Left ventricle myocardium inferior (tissue), 1 donor: ENCODE results near the gene MT2A. TPM values are rescaled to one million over a fixed set of nuclear protein-coding genes. Genes with fewer than 3 reads are reported as not detected.
A peak's percentile ranks its signal among the peaks of the same experiment; 100 is the strongest.

Source experiments
- DNase-seq: peaks from one replicate; pipeline ENCODE4 v3.0.0-alpha.2; 2020
- H3K27ac ChIP-seq: fragments of 200-600 bp; replicated peaks from 2 replicates; pipeline ENCODE4 v1.8.0; 2021
- H3K27me3 ChIP-seq: fragments of 200-600 bp; 2 replicates; pipeline ENCODE4 v1.8.0; 2021; ENCODE audit warnings: low read depth
- H3K36me3 ChIP-seq: fragments of 200-600 bp; 2 replicates; pipeline ENCODE4 v1.8.0; 2021
- H3K4me1 ChIP-seq: fragments of 200-600 bp; 2 replicates; pipeline ENCODE4 v1.8.0; 2021
- H3K4me3 ChIP-seq: fragments of 200-600 bp; 2 replicates; pipeline ENCODE4 v1.8.0; 2021; ENCODE audit warnings: mild to moderate bottlenecking, moderate library complexity
- H3K9me3 ChIP-seq: fragments of 200-600 bp; replicated peaks from 2 replicates; pipeline ENCODE4 v1.8.0; 2021
- intact Hi-C: fragments of 100-400 bp; cut with micrococcal nuclease; formaldehyde crosslinking; loops from one replicate; pipeline ENCODE4 v1.11.0; 2022
- total RNA-seq: library from RNA; stranded (reverse); fragmentation: NEBNext Ultra II Directional; extraction: Animal tissue kit (Norgen Biotek cat#: 25700); gene quantifications from one replicate; pipeline ENCODE4 v1.2.1, GENCODE V29; 2021
- TF ChIP-seq, protein P1 (sequence below): fragments of 200-600 bp; IDR thresholded peaks from 2 replicates; pipeline ENCODE4 v1.8.0; 2021; ENCODE audit warnings: antibody characterized with exemption, mild to moderate bottlenecking, borderline replicate concordance
- donor health status: DM: no; HTN: yes; CAD: no; lungs with severe emphysema.

Gene MT2A
- total RNA-seq, 1 donor from 2014 or later, result 115 TPM

DNA sequence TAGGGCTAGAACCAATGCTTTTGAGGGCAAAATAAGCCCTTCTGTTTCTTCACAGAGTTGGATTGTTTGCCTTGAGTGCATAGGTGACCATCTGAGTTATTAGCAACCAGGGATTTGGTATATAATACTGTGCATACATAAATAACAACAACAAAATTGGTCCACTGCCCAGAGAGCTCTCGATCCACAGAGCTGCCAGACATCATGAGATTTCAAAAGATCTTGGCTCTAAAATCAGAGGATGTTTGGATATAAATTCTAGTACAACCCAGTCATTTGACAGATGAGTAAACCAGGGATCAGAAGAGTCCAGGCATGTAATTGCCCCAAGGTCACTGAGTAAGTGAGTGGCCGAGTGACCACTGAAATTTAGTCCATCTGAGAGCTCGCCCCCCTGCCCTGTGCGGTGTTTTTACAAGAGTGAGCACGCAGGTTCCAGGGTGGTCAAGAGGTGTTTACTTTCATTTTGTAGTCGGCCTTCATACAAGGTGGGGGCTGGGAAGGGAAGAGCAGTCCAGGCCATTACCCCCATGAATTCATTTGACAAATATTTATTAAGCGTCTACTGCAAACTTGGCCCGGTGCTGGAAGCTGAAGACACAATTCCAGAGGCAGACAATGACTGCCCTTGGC is 1.8 kb upstream of the MT2A start:
- H3K27ac ChIP-seq, result peak overlapping the region; percentile 95
- peaks cover 57% of the 10 kb centered on the region for H3K4me1 ChIP-seq
- no peaks in the 10 kb centered on the region for H3K9me3 ChIP-seq
- H3K4me3 ChIP-seq, result peak overlapping the region; percentile 22
- no peaks in the 10 kb centered on the region for H3K36me3 ChIP-seq
- TF ChIP-seq, protein P1, sequence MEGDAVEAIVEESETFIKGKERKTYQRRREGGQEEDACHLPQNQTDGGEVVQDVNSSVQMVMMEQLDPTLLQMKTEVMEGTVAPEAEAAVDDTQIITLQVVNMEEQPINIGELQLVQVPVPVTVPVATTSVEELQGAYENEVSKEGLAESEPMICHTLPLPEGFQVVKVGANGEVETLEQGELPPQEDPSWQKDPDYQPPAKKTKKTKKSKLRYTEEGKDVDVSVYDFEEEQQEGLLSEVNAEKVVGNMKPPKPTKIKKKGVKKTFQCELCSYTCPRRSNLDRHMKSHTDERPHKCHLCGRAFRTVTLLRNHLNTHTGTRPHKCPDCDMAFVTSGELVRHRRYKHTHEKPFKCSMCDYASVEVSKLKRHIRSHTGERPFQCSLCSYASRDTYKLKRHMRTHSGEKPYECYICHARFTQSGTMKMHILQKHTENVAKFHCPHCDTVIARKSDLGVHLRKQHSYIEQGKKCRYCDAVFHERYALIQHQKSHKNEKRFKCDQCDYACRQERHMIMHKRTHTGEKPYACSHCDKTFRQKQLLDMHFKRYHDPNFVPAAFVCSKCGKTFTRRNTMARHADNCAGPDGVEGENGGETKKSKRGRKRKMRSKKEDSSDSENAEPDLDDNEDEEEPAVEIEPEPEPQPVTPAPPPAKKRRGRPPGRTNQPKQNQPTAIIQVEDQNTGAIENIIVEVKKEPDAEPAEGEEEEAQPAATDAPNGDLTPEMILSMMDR, result no peak
- no peak for DNase-seq
- H3K27me3 ChIP-seq, result no peaks in the 10 kb centered on the region
- intact Hi-C loops, result loop anchor here (10.0 kb wide), 1 partner anchor 92 kb away; no protein-coding TSS in a partner anchor

DNA sequence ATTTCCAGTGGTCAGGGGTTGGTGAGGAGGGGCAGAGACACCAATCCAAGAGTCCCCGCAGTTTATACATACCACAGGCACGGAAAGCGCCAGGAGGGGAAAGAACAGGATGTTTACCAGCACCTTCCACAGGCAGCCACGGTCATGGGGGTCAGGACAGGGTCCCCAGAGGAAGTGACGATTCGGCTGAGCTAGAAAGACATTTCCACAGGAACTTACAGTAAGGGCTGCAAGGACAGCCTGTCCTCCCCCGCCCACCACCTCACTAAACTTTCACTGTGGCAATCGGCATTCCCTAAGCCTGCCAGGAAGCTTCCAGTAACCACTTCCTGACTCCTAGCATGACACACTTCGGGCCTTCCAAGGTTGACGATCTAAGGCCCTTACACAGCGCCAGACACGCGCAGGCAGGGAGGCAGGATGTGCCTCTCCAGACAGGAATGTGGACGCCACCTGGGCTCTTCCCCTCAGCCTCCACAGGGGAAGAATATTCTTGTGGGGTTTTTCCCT is 1.2 kb upstream of the MT2A start:
- intact Hi-C loops, result loop anchor here (10.0 kb wide), 1 partner anchor 92 kb away; no protein-coding TSS in a partner anchor
- DNase-seq, result peak; percentile 68
- Histone ChIP-seq H3K4me1 (peaks cover 63% of the 10 kb centered on the region), H3K36me3 (no peaks in the 10 kb centered on the region), H3K4me3 (peak overlapping the region; percentile 78), H3K27me3 (no peaks in the 10 kb centered on the region), H3K27ac (peak overlapping the region; percentile 95), H3K9me3 (no peaks in the 10 kb centered on the region)
- TF ChIP-seq, protein P1, result no peak

DNA sequence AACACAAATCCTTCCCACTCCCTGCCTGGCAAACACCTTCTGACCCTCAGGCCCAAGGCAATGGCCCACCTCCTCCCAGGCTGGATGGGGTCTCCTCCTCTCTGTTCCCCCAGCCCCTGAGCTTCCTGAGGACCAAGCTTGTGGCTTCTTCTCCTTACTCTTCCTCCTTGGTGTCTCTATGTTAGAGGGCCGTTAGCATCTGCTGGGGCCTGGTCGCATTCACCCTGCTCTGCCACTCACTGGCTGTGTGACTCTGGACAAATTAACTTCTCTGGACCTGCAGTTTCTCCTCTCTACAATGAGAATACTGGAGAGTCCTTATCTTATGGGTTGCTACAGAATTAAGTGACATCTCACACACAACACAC is 725 bp upstream of the MT2A start:
- Histone ChIP-seq H3K36me3 (no peaks in the 10 kb centered on the region), H3K27me3 (no peaks in the 10 kb centered on the region), H3K9me3 (no peaks in the 10 kb centered on the region), H3K4me1 (peaks cover 66% of the 10 kb centered on the region), H3K27ac (peak overlapping the region; percentile 95), H3K4me3 (peak overlapping the region; percentile 78)
- intact Hi-C loops, result loop anchor here (10.0 kb wide), 1 partner anchor 93 kb away; no protein-coding TSS in a partner anchor
- TF ChIP-seq, protein P1, result no peak
- DNase-seq, result no peak

DNA sequence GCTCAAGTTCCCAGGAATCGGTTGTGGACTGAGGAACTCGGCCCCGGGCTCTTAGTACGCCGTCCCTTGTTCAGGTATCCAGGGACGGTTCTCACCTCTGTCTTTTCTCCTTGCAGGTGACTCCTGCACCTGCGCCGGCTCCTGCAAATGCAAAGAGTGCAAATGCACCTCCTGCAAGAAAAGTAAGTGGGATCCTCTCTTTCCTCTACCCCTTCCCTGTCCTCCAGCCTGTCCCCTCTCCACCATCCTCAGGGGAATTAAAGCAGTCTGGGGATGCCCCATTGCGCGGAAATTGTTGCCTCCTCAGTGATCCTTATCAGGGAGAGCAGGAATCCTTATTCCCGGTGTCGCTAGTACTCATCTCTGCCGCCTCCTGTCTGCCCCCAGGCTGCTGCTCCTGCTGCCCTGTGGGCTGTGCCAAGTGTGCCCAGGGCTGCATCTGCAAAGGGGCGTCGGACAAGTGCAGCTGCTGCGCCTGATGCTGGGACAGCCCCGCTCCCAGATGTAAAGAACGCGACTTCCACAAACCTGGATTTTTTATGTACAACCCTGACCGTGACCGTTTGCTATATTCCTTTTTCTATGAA is 585 bp downstream of the MT2A start:
- H3K9me3 ChIP-seq, result no peaks in the 10 kb centered on the region
- intact Hi-C loops, result loop anchor here (10.0 kb wide), 1 partner anchor 94 kb away; no protein-coding TSS in a partner anchor
- TF ChIP-seq, protein P1, result peak; percentile 25
- H3K27me3 ChIP-seq, result no peaks in the 10 kb centered on the region
- H3K4me3 ChIP-seq, result peak overlapping the region; percentile 78
- no peak for DNase-seq
- H3K36me3 ChIP-seq, result no peaks in the 10 kb centered on the region
- peak overlapping the region; percentile 95 for H3K27ac ChIP-seq
- peaks cover 66% of the 10 kb centered on the region for H3K4me1 ChIP-seq

DNA sequence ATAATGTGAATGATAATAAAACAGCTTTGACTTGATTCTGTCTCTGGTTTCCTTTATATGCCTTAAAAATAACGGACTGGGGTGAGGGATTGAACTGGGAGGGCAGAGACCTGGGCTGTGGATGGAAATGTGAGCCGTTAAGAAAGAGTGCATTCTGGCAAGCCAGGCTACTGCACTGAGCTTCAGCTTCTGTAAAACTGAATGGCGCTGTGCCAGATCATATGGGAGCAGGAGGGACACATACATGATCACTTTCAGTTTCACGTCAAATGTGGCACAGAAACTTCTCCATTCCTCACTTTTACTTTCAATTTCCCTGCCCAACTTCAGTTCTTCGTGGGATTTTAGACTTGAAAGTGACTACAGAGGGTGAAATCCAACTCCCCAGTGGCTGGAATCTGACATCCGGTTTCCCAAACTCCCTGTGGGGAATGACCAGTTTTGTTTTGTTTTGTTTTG is 1.1 kb downstream of the MT2A start:
- no peaks in the 10 kb centered on the region for H3K36me3 ChIP-seq
- H3K9me3 ChIP-seq, result no peaks in the 10 kb centered on the region
- H3K4me1 ChIP-seq, result peaks cover 66% of the 10 kb centered on the region
- intact Hi-C loops, result loop anchor here (10.0 kb wide), 1 partner anchor 95 kb away; no protein-coding TSS in a partner anchor
- TF ChIP-seq, protein P1, result no peak
- no peaks in the 10 kb centered on the region for H3K27me3 ChIP-seq
- peak overlapping the region; percentile 78 for H3K4me3 ChIP-seq
- peak overlapping the region; percentile 95 for H3K27ac ChIP-seq
- DNase-seq, result no peak
